GM20000 (cell line): ENCODE measurements around the gene PRELID2.
"Not testable (repeated sequence)": the region's sequence is repeated elsewhere in the genome, so short reads cannot be mapped to it uniquely, and the experiment has no call there.

Source experiments
- DNase-seq: peaks from one replicate; pipeline ENCODE4 v3.0.0; 2012; ENCODE audit warnings: low spot score
- CTCF ChIP-seq: IDR thresholded peaks from 2 replicates; pipeline ENCODE4 v1.5.1; 2012; ENCODE audit warnings: mild to moderate bottlenecking, control low read depth; ENCODE audit errors: extremely low read depth, missing control alignments

PRELID2 gene

DNA sequence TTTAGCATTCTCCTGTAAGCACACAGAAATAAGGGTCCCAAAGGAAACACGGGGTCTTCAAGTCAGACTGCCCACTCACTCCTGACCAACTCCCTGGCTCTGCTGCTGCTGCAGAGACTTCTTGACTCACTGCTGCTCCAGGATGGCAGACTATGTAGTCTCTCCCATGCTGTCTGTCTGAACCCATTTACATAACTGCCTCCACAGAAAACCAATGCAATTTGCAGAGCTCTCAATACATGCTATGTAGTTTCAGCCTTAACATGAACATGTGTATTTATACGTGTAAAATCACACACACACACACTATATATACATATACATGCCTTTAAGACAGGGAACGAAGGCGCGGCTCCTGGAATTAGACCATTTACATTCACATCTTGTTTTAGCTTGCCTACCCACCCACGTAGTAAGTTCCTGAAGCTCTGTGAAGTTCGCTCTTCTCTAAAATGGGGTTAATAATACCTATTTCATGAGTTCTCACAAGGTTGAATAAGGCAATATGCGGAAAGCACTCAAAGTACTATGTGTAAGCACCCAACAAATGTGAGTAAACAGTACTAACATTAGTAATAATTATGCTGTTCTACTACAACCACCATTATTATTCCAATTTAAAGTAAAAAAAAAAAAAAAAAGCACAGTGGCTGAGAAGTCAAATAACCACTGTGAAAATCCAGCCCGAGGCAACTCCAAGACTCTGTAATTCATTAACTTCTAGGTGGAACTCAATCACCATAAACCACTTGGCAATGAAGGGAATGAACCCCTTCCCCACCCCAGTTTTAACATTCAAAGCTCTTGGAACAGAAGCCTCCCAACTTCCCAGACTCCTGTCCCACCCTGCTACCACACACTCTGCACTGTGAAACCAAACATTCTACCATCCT, 31.8 kb downstream of the PRELID2 start:
- TF ChIP-seq CTCF = no peak
- DNase-seq = no peak

GRCh38 chr5:145801195-145801594, 33.9 kb downstream of the PRELID2 start:
- DNase-seq = no peak
- no peak for TF ChIP-seq CTCF

GRCh38 chr5:145800181-145800580, 35.0 kb downstream of the PRELID2 start:
- TF ChIP-seq CTCF = no peak

GRCh38 chr5:145798503-145798902, 36.6 kb downstream of the PRELID2 start:
- not testable (repeated sequence) for DNase-seq

More at GRCh38 chr5:145800181-145800580, 35.0 kb downstream of the PRELID2 start:
- DNase-seq = no peak

DNA sequence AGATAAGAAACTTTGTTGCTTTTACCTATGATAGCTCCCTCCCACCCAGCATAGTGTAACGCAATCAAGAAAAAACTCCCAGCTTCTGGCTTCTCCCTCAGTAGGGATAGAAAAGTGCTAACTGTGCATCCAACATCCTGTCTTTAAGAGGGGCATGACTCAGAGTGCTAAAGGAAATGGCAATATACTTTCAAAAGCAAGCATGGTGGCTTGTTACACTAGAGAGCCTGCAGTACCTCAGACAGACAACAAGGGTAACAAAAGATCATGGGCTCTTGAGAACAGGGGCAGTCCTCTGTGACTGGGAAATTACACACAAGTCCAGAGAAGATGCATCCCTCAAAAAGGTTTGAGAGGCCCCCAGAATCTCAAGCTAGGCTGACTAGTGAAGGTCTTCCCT, 37.8 kb downstream of the PRELID2 start:
- DNase-seq = no peak
- TF ChIP-seq CTCF = no peak

- TF ChIP-seq CTCF = no peak
- no peak for DNase-seq
These were observed 38.8 kb downstream of the PRELID2 start for GRCh38 chr5:145796318-145796717.

GRCh38 chr5:145793574-145793973, 41.6 kb downstream of the PRELID2 start:
- DNase-seq = no peak
- no peak for TF ChIP-seq CTCF

- no peak for TF ChIP-seq CTCF
- no peak for DNase-seq
These were observed 42.3 kb downstream of the PRELID2 start for GRCh38 chr5:145792840-145793239.
